Adrenal gland (tissue), 5 donors: Measurements from ENCODE around the gene KRT39.

Experiments used
- CTCF ChIP-seq, 6 experiments: fragments of 450-650 bp in 4 of 6; fragments of 200-600 bp in 2 of 6; sonication (generic) in 1 of 6; IDR thresholded peaks; 1 replicate in 5 of 6; 2 replicates in 1 of 6; pipeline versions ENCODE4 v1.5.1 to v1.8.0; 2016 to 2021; ENCODE audit warnings: antibody characterized with exemption in 6 of 6, mild to moderate bottlenecking in 2 of 6, moderate library complexity in 1 of 6
- POLR2A ChIP-seq, 2 donors: fragments of 450-650 bp; IDR thresholded peaks; one replicate each; pipeline ENCODE4 v1.6.1; 2017; ENCODE audit warnings: antibody characterized with exemption in 2 of 2, mild to moderate bottlenecking in 2 of 2, moderate library complexity in 1 of 2
- donor health status: DM: no; HTN: no; CAD: no.

GRCh38 chr17:40915199-40915661 is 51.5 kb downstream of the KRT39 start:
- TF ChIP-seq CTCF (IDR thresholded peaks at IDR 0.05), result no peak
- no peak for TF ChIP-seq POLR2A (IDR thresholded peaks at IDR 0.05)
